Heart right ventricle (tissue), 16 donors: ENCODE data around the gene SLC8A2. TPM values are rescaled to one million over a fixed set of nuclear protein-coding genes. Genes with fewer than 3 reads are reported as not detected.

ENCODE experiments used
- ATAC-seq, 8 donors: fragments of 200-7000 bp; cut with Tn5 transposase; one replicate each; pipeline ENCODE4 v1.9.1; 2020; ENCODE audit warnings: mild to moderate bottlenecking in 8 of 8, moderate library complexity in 8 of 8, moderate number of reproducible peaks in 1 of 8
- DNase-seq, 2 donors: peaks; one replicate each; pipeline ENCODE4 v3.0.0-alpha.2; 2020
- H3K27ac ChIP-seq, 10 donors: fragments of 200-600 bp; sonication (generic) in 2 of 10; one replicate each; pipeline versions ENCODE4 v1.5.0 to v1.8.0; 2020 to 2022; ENCODE audit warnings: mild to moderate bottlenecking in 3 of 10
- H3K27me3 ChIP-seq, 7 donors: fragments of 200-600 bp; one replicate each; pipeline ENCODE4 v1.8.0; 2021 to 2022; ENCODE audit warnings: mild to moderate bottlenecking in 2 of 7
- H3K36me3 ChIP-seq, 9 donors: fragments of 200-600 bp; sonication (generic) in 1 of 9; one replicate each; pipeline versions ENCODE4 v1.5.0 to v1.8.0; 2020 to 2022; ENCODE audit warnings: mild to moderate bottlenecking in 2 of 9
- H3K4me1 ChIP-seq, 9 donors: fragments of 200-600 bp; sonication (generic) in 1 of 9; one replicate each; pipeline versions ENCODE4 v1.5.0 to v1.8.0; 2020 to 2022; ENCODE audit warnings: mild to moderate bottlenecking in 4 of 9
- H3K4me3 ChIP-seq, 10 donors: fragments of 200-600 bp; sonication (generic) in 2 of 10; one replicate each; pipeline versions ENCODE4 v1.5.0 to v1.8.0; 2020 to 2022; ENCODE audit warnings: mild to moderate bottlenecking in 7 of 10, moderate library complexity in 2 of 10
- H3K9me3 ChIP-seq, 11 donors: fragments of 200-600 bp in 10 of 11; sonication (generic) in 2 of 11; one replicate each; pipeline versions ENCODE4 v1.5.0 to v1.8.0; 2013 to 2022; ENCODE audit warnings: mild to moderate bottlenecking in 2 of 11, control low read depth in 1 of 11, moderate library complexity in 1 of 11
- CTCF ChIP-seq, 9 donors: fragments of 200-600 bp; sonication (generic) in 2 of 9; IDR thresholded peaks; one replicate each; pipeline versions ENCODE4 v1.5.0 to v1.8.0; 2021 to 2022; ENCODE audit warnings: antibody characterized with exemption in 9 of 9, mild to moderate bottlenecking in 5 of 9, moderate library complexity in 1 of 9
- WGBS, 2 donors: extraction: QIAGEN DNeasy Blood & Tissue Kit; methylation state at CpG; one replicate each; pipeline ENCODE4 v1.1.7; 2013; ENCODE audit warnings: inconsistent platforms in 1 of 2; 5-methylcytosine and 5-hydroxymethylcytosine counted together
- intact Hi-C, 10 donors: fragments of 100-400 bp; cut with DNase I; formaldehyde crosslinking; loops; one replicate each; pipeline versions ENCODE4 v1.11.1 to v1.14.2; 2022
- polyA plus RNA-seq, 2 donors: library from polyadenylated mRNA; stranded (reverse); fragments of 200-250 nt; gene quantifications; one replicate each; pipeline ENCODE4 v1.2.3, GENCODE V29; 2013
- total RNA-seq, 10 donors: library from RNA; stranded (reverse); fragmentation: NEBNext Ultra II Directional in 3 of 10; extraction: Animal tissue kit (Norgen Biotek cat#: 25700) in 3 of 10; gene quantifications; one replicate each; pipeline versions ENCODE4 v1.2.1 to v1.2.4, GENCODE V29; 2021 to 2023
- donor health status: Arrhythmogenic right ventricular cardiomyopathy.
- donor health status: ischemic (EF 13 %, LVEDD 7.1; RV severe dilation, severe dysfunction).
- donor health status: healthy with polysubstance abuse.
- donor health status: DM: no; HTN: yes; CAD: no.
- donor health status: DM: no; HTN: no; CAD: no.
- donor health status: ischemic (EF 25% LVEDD 6.9; RV normal size, moderate dysfunction).
- donor health status: ischemic (EF 25% LVEDD 5.7; RV mildly dilated, moderate dysfunction).
- donor health status: healthy.
- donor health status: DM: yes; HTN: yes; CAD: no.
- donor health status: Ischemic cardiomyopathy.
- donor health status: ischemic (EF 35%, LVEDD 5.7; RV mildly dilated, moderate dysfunction).
- donor health status: nonischemic (EF 11% LVEDD 7.7; RV severe dilation, severe dysfunction).
- donor health status: DM: yes; HTN: yes; CAD: no.
- donor health status: PGD.
- donor health status: ischemic (EF 29% LVEDD 5.4; RV normal size, mild dysfunction).
- donor health status: nonischemic (EF 23%, LVEDD 6.1; RV moderate dilation, normal function).

The SLC8A2 gene
- total and polyA plus RNA-seq, 12 donors: 0.03 to 0.64 (median 0.15) TPM; not detected in 3

- ATAC-seq: no peak
- intact Hi-C loops: no loop called here
- DNase-seq: no peak
- no peak for TF ChIP-seq CTCF (IDR thresholded peaks at IDR 0.05)
- Histone ChIP-seq H3K9me3 (no peaks in the 10 kb centered on the region), H3K36me3 (no peaks in the 10 kb centered on the region), H3K4me1 (peaks cover 0 to 10% (median 4%) of the 10 kb centered on the region in 9 donors), H3K27ac (no peak overlapping the region), H3K27me3 (peaks cover 2 to 70% (median 50%) of the 10 kb centered on the region in 7 donors), H3K4me3 (no peak overlapping the region)
- WGBS, 2 donors: 39 to 45% methylated on average over 9 of the region's 9 CpGs
Measured at GRCh38 chr19:47467914-47468313, 3.8 kb downstream of the SLC8A2 start.

- H3K36me3 ChIP-seq: no peaks in the 10 kb centered on the region
- H3K27ac ChIP-seq: no peak overlapping the region
- no peak for TF ChIP-seq CTCF (IDR thresholded peaks at IDR 0.05)
- ATAC-seq (no peak), DNase-seq (no peak)
- H3K4me3 ChIP-seq: no peak overlapping the region
- no peaks in the 10 kb centered on the region for H3K4me1 ChIP-seq
- intact Hi-C loops: no loop called here
- 81 to 86% methylated on average over 27 of the region's 27 CpGs for WGBS, 2 donors
- no peaks in the 10 kb centered on the region for H3K9me3 ChIP-seq
- H3K27me3 ChIP-seq: peaks cover 0 to 66% (median 39%) of the 10 kb centered on the region in 7 donors
Measured at GRCh38 chr19:47465957-47466356, 5.7 kb downstream of the SLC8A2 start.

GRCh38 chr19:47464675-47465419 is 6.8 kb downstream of the SLC8A2 start:
- Histone ChIP-seq H3K36me3 (no peaks in the 10 kb centered on the region), H3K27ac (no peak overlapping the region), H3K9me3 (no peaks in the 10 kb centered on the region), H3K27me3 (peaks cover 6 to 66% (median 43%) of the 10 kb centered on the region in 7 donors), H3K4me1 (no peaks in the 10 kb centered on the region), H3K4me3 (no peak overlapping the region)
- WGBS, 2 donors: 68 to 69% methylated on average over 10 of the region's 10 CpGs
- intact Hi-C loops: no loop called here
- TF ChIP-seq CTCF (IDR thresholded peaks at IDR 0.05): no peak
- ATAC-seq (no peak), DNase-seq (no peak)

- intact Hi-C loops: no loop called here
- no peak for ATAC-seq
- 81 to 82% methylated on average over 5 of the region's 5 CpGs for WGBS, 2 donors
Measured at GRCh38 chr19:47461876-47462275, 9.8 kb downstream of the SLC8A2 start.

More at GRCh38 chr19:47461876-47462275, 9.8 kb downstream of the SLC8A2 start:
- no peaks in the 10 kb centered on the region for H3K9me3 ChIP-seq
- no peak overlapping the region for H3K4me3 ChIP-seq
- H3K4me1 ChIP-seq: peaks cover 0 to 6% (median 0%) of the 10 kb centered on the region in 9 donors
- H3K27ac ChIP-seq: no peak overlapping the region
- peaks cover 11 to 76% (median 54%) of the 10 kb centered on the region in 7 donors for H3K27me3 ChIP-seq
- no peak for DNase-seq
- H3K36me3 ChIP-seq: no peaks in the 10 kb centered on the region
- TF ChIP-seq CTCF (IDR thresholded peaks at IDR 0.05): no peak
